Tibial nerve (tissue), 4 donors: ENCODE measurements around the gene DCAF15.

ENCODE experiments used
- EP300 ChIP-seq, 2 donors: sonication (generic); formaldehyde crosslinking; IDR thresholded peaks; one replicate each; pipeline ENCODE4 v1.6.1; 2017; ENCODE audit warnings: antibody characterized with exemption in 2 of 2, mild to moderate bottlenecking in 1 of 2
- POLR2A ChIP-seq, 2 donors: fragments of 450-650 bp; IDR thresholded peaks; one replicate each; pipeline ENCODE4 v1.6.1; 2017; ENCODE audit warnings: antibody characterized with exemption in 2 of 2, mild to moderate bottlenecking in 2 of 2, moderate library complexity in 2 of 2
- TF ChIP-seq, protein P1 (sequence below), 5 experiments: fragments of 200-600 bp in 3 of 5; fragments of 450-650 bp in 2 of 5; sonication (generic) in 3 of 5; IDR thresholded peaks; one replicate each; pipeline ENCODE4 v1.5.1; 2016 to 2019; ENCODE audit warnings: antibody characterized with exemption in 5 of 5, mild to moderate bottlenecking in 3 of 5, moderate library complexity in 2 of 5

GRCh38 chr19:13999085-13999484 is 46.8 kb downstream of the DCAF15 start:
- TF ChIP-seq, protein P1, sequence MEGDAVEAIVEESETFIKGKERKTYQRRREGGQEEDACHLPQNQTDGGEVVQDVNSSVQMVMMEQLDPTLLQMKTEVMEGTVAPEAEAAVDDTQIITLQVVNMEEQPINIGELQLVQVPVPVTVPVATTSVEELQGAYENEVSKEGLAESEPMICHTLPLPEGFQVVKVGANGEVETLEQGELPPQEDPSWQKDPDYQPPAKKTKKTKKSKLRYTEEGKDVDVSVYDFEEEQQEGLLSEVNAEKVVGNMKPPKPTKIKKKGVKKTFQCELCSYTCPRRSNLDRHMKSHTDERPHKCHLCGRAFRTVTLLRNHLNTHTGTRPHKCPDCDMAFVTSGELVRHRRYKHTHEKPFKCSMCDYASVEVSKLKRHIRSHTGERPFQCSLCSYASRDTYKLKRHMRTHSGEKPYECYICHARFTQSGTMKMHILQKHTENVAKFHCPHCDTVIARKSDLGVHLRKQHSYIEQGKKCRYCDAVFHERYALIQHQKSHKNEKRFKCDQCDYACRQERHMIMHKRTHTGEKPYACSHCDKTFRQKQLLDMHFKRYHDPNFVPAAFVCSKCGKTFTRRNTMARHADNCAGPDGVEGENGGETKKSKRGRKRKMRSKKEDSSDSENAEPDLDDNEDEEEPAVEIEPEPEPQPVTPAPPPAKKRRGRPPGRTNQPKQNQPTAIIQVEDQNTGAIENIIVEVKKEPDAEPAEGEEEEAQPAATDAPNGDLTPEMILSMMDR (IDR thresholded peaks at IDR 0.05) = no peak
- no peak for TF ChIP-seq POLR2A (IDR thresholded peaks at IDR 0.05)
- TF ChIP-seq EP300 (IDR thresholded peaks at IDR 0.05) = no peak
